Mesendoderm (in vitro differentiated cells): ENCODE data around the gene SLC38A11.

Experiments used
- DNase-seq: peaks from one replicate; pipeline ENCODE4 v3.0.0; 2013
- H2AK5ac ChIP-seq: 2 replicates; pipeline ENCODE4 v1.6.1; 2013; ENCODE audit warnings: low read length, inconsistent platforms
- H2BK120ac ChIP-seq: 2 replicates; pipeline ENCODE4 v1.6.1; 2013; ENCODE audit warnings: low read depth, mild to moderate bottlenecking, low read length, moderate library complexity, mixed read lengths
- H2BK15ac ChIP-seq: replicated peaks from 2 replicates; pipeline ENCODE4 v1.6.1; 2013; ENCODE audit warnings: low read depth, mild to moderate bottlenecking, moderate library complexity
- H2BK5ac ChIP-seq: 2 replicates; pipeline ENCODE4 v1.6.1; 2013; ENCODE audit warnings: low read length, inconsistent platforms
- H3K18ac ChIP-seq: 2 replicates; pipeline ENCODE4 v1.6.1; 2013; ENCODE audit warnings: mild to moderate bottlenecking, low read length, mixed read lengths
- H3K23ac ChIP-seq: one replicate; pipeline ENCODE4 v1.6.1; 2013; ENCODE audit warnings: low read length
- H3K27ac ChIP-seq: 2 replicates; pipeline ENCODE4 v1.5.1; 2013; ENCODE audit warnings: low read depth, mild to moderate bottlenecking, inconsistent platforms, low read length, moderate library complexity
- H3K27me3 ChIP-seq: 2 replicates; pipeline ENCODE4 v1.6.1; 2013; ENCODE audit warnings: low read length, control low read depth, mild to moderate bottlenecking, inconsistent platforms; ENCODE audit not compliant: insufficient read depth, poor library complexity
- H3K36me3 ChIP-seq: 2 replicates; pipeline ENCODE4 v1.6.1; 2013; ENCODE audit warnings: low read length, inconsistent platforms; ENCODE audit not compliant: control insufficient read depth, insufficient read depth
- H3K4ac ChIP-seq: one replicate; pipeline ENCODE4 v1.6.1; 2013; ENCODE audit warnings: low read depth, mild to moderate bottlenecking, low read length, moderate library complexity
- H3K4me1 ChIP-seq: 2 replicates; pipeline ENCODE4 v1.6.1; 2013; ENCODE audit warnings: low read depth, low read length, inconsistent platforms; ENCODE audit not compliant: control insufficient read depth
- H3K4me2 ChIP-seq: 2 replicates; pipeline ENCODE4 v1.6.1; 2013; ENCODE audit warnings: low read length
- H3K4me3 ChIP-seq: 2 replicates; pipeline ENCODE4 v1.5.1; 2013; ENCODE audit warnings: mild to moderate bottlenecking, low read length
- H3K56ac ChIP-seq: one replicate; pipeline ENCODE4 v1.6.1; 2013; ENCODE audit warnings: low read length
- H3K79me1 ChIP-seq: 2 replicates; pipeline ENCODE4 v1.6.1; 2013; ENCODE audit warnings: low read length, inconsistent platforms
- H3K79me2 ChIP-seq: 2 replicates; pipeline ENCODE4 v1.6.1; 2013; ENCODE audit warnings: mild to moderate bottlenecking, low read length; ENCODE audit not compliant: control insufficient read depth, insufficient read depth
- H3K9ac ChIP-seq: 2 replicates; pipeline ENCODE4 v1.6.1; 2013; ENCODE audit warnings: low read length, inconsistent platforms
- H4K5ac ChIP-seq: one replicate; pipeline ENCODE4 v1.6.1; 2013; ENCODE audit warnings: low read length
- H4K8ac ChIP-seq: one replicate; pipeline ENCODE4 v1.6.1; 2013; ENCODE audit warnings: low read depth, mild to moderate bottlenecking, control low read depth, low read length, moderate library complexity
- WGBS: extraction: QIAGEN DNeasy Blood & Tissue Kit; methylation state at CpG from one replicate; pipeline ENCODE4 v1.1.7; 2013; ENCODE audit warnings: low lambda C conversion rate, missing lambda C conversion rate; ENCODE audit not compliant: insufficient coverage; ENCODE audit errors: extremely low coverage; 5-methylcytosine and 5-hydroxymethylcytosine counted together

The SLC38A11 gene

GRCh38 chr2:164934401-164935117, 20.8 kb downstream of the SLC38A11 start:
- no CpG with 5 or more reads among the region's 5 CpGs for WGBS
- no peaks in the 10 kb centered on the region for H3K79me1 ChIP-seq
- no peak overlapping the region for H4K5ac ChIP-seq
- H3K36me3 ChIP-seq = no peaks in the 10 kb centered on the region
- H3K56ac ChIP-seq = no peak overlapping the region
- H3K4ac ChIP-seq = no peak overlapping the region
- H3K18ac ChIP-seq = no peak overlapping the region
- H4K8ac ChIP-seq = no peak overlapping the region
- no peak overlapping the region for H3K4me3 ChIP-seq
- H3K27me3 ChIP-seq = no peaks in the 10 kb centered on the region
- no peak overlapping the region for H3K9ac ChIP-seq
- H2BK120ac ChIP-seq = no peak overlapping the region
- no peak overlapping the region for H2AK5ac ChIP-seq
- no peak for DNase-seq
- H3K79me2 ChIP-seq = no peaks in the 10 kb centered on the region
- no peak overlapping the region for H3K27ac ChIP-seq
- no peak overlapping the region for H2BK5ac ChIP-seq
- H2BK15ac ChIP-seq = no peak overlapping the region
- H3K4me1 ChIP-seq = no peaks in the 10 kb centered on the region
- H3K4me2 ChIP-seq = no peak overlapping the region
- H3K23ac ChIP-seq = no peak overlapping the region

- Histone ChIP-seq H2BK15ac (no peak overlapping the region), H4K5ac (no peak overlapping the region), H3K4ac (no peak overlapping the region), H3K23ac (no peak overlapping the region), H3K27ac (no peak overlapping the region), H3K4me1 (no peaks in the 10 kb centered on the region), H3K36me3 (no peaks in the 10 kb centered on the region), H3K18ac (no peak overlapping the region), H2AK5ac (no peak overlapping the region), H3K79me1 (no peaks in the 10 kb centered on the region), H3K9ac (no peak overlapping the region), H3K56ac (no peak overlapping the region), H3K4me3 (no peak overlapping the region), H3K4me2 (no peak overlapping the region), H2BK5ac (no peak overlapping the region), H3K27me3 (no peaks in the 10 kb centered on the region), H3K79me2 (no peaks in the 10 kb centered on the region), H2BK120ac (no peak overlapping the region), H4K8ac (no peak overlapping the region)
- DNase-seq = no peak
- WGBS = no CpG with 5 or more reads among the region's 3 CpGs
Observed at GRCh38 chr2:164933671-164934189, 21.6 kb downstream of the SLC38A11 start.

- Histone ChIP-seq H3K27ac (no peak overlapping the region), H3K36me3 (no peaks in the 10 kb centered on the region), H3K4me2 (no peak overlapping the region), H3K18ac (no peak overlapping the region), H3K4me3 (no peak overlapping the region), H2BK15ac (no peak overlapping the region), H3K79me1 (no peaks in the 10 kb centered on the region), H3K27me3 (no peaks in the 10 kb centered on the region), H2BK120ac (no peak overlapping the region), H3K23ac (no peak overlapping the region), H3K56ac (no peak overlapping the region), H4K5ac (no peak overlapping the region), H2BK5ac (no peak overlapping the region), H3K4me1 (no peaks in the 10 kb centered on the region), H4K8ac (no peak overlapping the region), H3K4ac (no peak overlapping the region), H3K79me2 (no peaks in the 10 kb centered on the region), H3K9ac (no peak overlapping the region), H2AK5ac (no peak overlapping the region)
- DNase-seq = no peak
- no CpG with 5 or more reads among the region's 2 CpGs for WGBS
Observed at GRCh38 chr2:164932377-164932776, 22.9 kb downstream of the SLC38A11 start.

GRCh38 chr2:164928101-164928673, 27.1 kb downstream of the SLC38A11 start:
- Histone ChIP-seq H3K23ac (no peak overlapping the region), H2BK15ac (no peak overlapping the region), H4K8ac (no peak overlapping the region), H3K4me3 (no peak overlapping the region), H3K79me2 (no peaks in the 10 kb centered on the region), H3K4ac (no peak overlapping the region), H2BK120ac (no peak overlapping the region), H2AK5ac (no peak overlapping the region), H3K9ac (no peak overlapping the region), H3K18ac (no peak overlapping the region), H3K27me3 (no peaks in the 10 kb centered on the region), H3K79me1 (no peaks in the 10 kb centered on the region), H2BK5ac (no peak overlapping the region), H3K4me1 (no peaks in the 10 kb centered on the region), H3K36me3 (no peaks in the 10 kb centered on the region), H3K4me2 (no peak overlapping the region), H3K56ac (no peak overlapping the region), H3K27ac (no peak overlapping the region), H4K5ac (no peak overlapping the region)
- DNase-seq = no peak

GRCh38 chr2:164922134-164922533, 33.2 kb downstream of the SLC38A11 start:
- Histone ChIP-seq H3K18ac (no peak overlapping the region), H4K5ac (no peak overlapping the region), H3K4me1 (no peaks in the 10 kb centered on the region), H3K9ac (no peak overlapping the region), H3K4me3 (no peak overlapping the region), H3K23ac (no peak overlapping the region), H4K8ac (no peak overlapping the region), H3K36me3 (no peaks in the 10 kb centered on the region), H3K4ac (no peak overlapping the region), H2AK5ac (no peak overlapping the region), H3K79me2 (no peaks in the 10 kb centered on the region), H3K27me3 (no peaks in the 10 kb centered on the region), H3K4me2 (no peak overlapping the region), H3K56ac (no peak overlapping the region), H2BK5ac (no peak overlapping the region), H3K79me1 (no peaks in the 10 kb centered on the region), H3K27ac (no peak overlapping the region), H2BK120ac (no peak overlapping the region), H2BK15ac (no peak overlapping the region)
- no peak for DNase-seq
- WGBS = no CpG with 5 or more reads among the region's 3 CpGs

GRCh38 chr2:164920430-164920829, 34.9 kb downstream of the SLC38A11 start:
- H3K27ac ChIP-seq = no peak overlapping the region
- no peak overlapping the region for H3K18ac ChIP-seq
- no peak overlapping the region for H3K4ac ChIP-seq
- no peak overlapping the region for H2BK120ac ChIP-seq
- H4K8ac ChIP-seq = no peak overlapping the region
- no CpG with 5 or more reads among the region's 4 CpGs for WGBS
- no peak overlapping the region for H3K23ac ChIP-seq
- no peaks in the 10 kb centered on the region for H3K4me1 ChIP-seq
- no peak overlapping the region for H2BK5ac ChIP-seq
- DNase-seq = no peak
- no peak overlapping the region for H4K5ac ChIP-seq
- no peaks in the 10 kb centered on the region for H3K27me3 ChIP-seq
- no peak overlapping the region for H3K4me2 ChIP-seq
- no peak overlapping the region for H3K9ac ChIP-seq
- no peaks in the 10 kb centered on the region for H3K79me2 ChIP-seq
- H2BK15ac ChIP-seq = no peak overlapping the region
- H3K56ac ChIP-seq = no peak overlapping the region
- no peaks in the 10 kb centered on the region for H3K36me3 ChIP-seq
- H2AK5ac ChIP-seq = no peak overlapping the region
- no peaks in the 10 kb centered on the region for H3K79me1 ChIP-seq
- no peak overlapping the region for H3K4me3 ChIP-seq
